Pulmonary artery endothelial cell (primary cell): ENCODE data around the gene APMAP. TPM values are rescaled to one million over a fixed set of nuclear protein-coding genes. Genes with fewer than 3 reads are reported as not detected.

ENCODE experiments used
- DNase-seq: peaks from one replicate; pipeline ENCODE4 v3.0.0-alpha.2; 2011; ENCODE audit warnings: low read depth, low spot score
- total RNA-seq: library from RNA; depleted of rRNA; stranded (reverse); fragments of >200 nt; gene quantifications from 2 replicates; pipeline ENCODE4 v1.2.3, GENCODE V29; 2014

The APMAP gene
- total RNA-seq, 1 donor from 2014 or later, result 134 TPM

DNA sequence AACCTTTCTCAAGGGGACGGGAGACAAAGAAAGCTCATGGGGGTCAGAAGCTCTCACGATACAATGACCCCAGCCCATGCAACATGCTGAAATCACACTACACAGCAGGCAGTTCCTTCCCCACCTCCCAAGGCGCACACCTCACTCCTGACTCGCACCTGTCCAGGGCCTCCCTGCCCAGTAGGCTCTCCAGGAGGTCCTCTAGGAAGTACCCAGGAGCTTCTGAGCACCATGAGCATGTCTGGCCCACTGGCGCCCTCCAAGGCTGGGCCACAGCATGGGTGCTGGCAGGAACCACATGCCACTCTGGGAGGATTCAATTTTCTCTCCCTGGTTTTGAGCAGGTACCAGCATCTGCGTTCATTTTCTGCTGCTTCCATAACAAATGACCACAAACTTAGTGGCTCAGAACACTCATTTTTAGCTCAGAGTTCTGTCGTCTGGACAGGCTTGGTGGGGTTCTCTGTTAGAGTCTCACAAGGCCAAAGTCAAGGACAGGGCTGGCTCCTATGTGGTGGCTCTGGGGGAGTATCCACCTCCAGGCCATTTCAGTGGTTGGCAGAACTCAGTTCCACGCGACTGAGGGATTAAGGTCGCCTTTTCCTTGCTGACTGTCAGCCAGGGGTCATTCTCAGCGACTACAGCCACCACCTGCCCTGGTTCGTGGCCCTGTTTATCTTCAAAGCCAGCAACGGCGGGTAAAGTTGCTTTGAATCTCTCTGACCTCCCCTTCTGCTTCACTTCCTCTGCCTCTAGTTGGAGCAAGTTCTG is 32.7 kb upstream of the APMAP start:
- no peak for DNase-seq

DNA sequence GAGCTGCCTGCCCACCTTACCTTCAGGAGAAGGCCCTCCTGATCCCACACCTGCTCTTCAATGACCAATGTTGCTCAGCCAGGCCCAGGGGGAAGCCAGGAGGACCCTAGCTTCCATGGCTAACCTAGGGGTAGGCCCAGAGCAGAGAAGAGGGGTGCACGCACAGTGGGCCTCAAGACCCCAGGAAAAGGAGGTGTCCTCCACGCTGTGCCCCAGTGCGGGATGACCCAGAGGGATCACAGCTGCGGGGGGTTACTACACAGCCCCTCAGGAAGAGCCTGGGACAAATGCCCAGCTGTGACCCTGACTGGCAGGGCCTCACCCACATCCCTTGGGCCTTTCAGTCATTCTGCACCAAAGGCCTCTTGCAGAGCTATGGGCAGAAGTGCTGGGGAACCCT is 31.6 kb upstream of the APMAP start:
- DNase-seq, result no peak

DNA sequence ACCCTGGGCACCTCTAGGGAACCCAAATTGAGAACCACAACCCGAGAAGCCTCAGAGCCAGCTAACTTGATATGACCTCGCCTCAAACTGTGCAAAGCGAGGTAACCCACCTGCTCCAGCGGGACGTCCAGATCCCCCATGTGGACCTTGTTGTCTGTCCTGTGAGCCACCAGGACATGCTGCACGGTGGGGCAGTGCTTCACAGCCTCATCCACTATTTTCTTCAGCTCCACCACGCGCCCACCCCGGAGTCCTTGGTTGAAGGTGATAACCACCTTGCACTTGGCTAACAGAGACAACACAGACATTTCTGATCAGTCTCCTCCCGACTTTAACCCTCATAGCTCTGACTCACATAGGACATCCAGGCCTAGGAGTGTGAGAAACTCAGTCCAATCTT is 30.8 kb upstream of the APMAP start:
- DNase-seq, result no peak

DNA sequence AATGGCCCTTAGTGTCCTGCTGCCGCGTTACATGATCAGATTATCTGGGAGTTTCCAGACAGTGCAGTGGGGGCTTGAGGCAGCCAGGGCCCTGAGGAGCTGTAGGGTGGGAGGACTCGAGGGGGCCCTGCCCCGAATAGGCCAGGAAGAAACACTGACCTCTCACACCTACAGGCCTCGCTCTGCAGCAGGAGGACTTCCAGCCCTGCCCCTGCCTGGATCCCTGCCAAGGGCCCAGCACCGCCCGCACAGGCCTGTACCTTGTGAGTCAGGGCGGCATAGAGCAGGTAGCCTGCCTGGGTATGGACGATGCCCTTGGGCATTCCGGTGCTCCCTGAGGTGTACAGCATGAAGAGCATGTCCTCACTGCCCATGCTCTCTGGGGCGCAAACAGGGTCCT is 30.1 kb upstream of the APMAP start:
- no peak for DNase-seq

DNA sequence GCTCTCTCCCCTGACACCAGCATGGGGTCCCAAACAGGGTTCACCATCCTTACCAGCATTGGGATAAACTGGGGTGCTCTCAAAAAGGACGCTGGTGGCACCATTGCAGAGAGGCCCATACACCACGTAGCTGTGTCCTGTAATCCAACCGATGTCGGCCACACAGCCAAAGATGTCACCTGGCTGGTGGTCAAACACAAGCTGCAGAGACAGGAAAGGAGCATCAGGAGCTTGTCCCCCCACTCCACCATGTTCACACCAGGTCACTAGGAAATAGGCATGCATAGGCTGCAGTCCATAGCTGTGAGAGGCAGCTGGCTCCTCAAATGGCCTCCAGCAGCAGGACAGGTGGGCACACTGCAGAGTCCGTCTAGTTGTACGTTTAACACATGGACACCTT is 28.8 kb upstream of the APMAP start:
- DNase-seq, result no peak

DNA sequence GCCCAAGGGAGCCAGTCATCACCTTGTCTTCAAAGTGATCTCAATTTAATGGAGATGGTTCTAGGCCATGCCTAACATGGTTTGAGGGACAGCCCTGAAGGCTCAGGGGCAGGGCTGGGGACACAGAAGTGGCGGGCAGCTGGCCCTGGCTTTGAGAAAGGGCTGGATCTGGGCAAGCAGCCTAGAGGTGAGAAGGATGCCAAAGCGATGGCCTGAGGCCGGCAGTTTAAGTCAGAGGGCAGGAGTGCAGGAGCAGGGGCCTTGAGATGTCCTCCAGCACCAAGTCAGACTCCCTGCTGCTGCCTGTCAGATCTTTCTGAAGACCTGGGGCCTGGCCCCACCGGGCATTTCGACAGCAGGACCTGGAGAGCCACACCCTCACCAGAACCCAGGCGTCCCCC is 28.4 kb upstream of the APMAP start:
- DNase-seq, result no peak

DNA sequence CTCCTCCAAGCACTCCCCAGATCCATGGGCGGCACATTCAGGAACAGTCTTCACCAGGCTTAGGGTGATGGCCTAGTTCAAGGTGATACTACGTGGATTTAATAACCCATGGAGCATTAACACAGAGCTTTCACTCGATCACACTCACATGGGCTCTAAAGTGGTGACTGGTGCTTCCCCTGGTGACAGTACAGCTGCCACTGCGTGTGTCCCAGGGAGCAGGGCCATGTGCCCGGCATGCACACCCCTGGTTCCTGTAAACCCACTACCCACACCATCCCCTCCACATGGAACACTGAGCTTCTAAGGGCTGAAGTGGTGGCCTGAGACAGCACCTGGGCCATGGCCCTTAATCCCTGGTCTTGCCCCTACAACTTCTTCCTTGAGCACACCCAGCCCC is 27.8 kb upstream of the APMAP start:
- DNase-seq, result no peak

DNA sequence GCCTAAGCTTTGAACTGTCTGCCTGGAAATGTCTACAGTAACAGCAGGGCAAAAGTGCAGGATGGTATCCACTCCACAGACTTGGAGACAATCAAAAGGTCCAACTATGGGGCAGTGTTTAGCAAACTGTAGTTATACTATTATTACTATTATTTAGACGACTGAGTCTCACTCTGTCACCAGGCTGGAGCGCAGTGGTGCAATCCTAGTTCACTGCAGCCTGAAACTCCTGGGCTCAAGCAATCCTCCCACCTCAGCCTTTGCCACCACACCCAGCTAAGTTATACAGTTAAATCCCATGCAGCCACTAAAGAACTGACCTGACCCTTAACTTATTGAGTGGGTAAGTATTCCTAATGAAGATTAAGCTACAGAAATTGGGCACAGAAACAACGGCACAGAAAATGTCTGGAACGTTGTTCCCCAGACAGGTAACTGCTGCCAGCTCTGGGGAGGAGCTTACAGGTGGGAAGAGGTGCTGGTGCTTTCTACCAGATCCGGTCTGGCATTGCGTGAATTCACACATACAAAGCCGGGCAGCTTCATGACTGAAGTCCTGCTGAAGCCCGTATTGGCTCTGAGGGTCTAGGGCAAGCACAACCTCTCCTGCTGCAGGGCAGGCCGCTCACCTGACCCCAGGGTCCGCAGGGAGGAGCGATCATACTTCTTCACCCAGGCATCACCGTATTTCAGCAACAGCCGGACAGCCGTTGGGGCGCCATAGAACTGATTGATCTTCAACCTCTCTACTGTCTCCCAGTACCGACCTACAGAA is 27.0 kb upstream of the APMAP start:
- no peak for DNase-seq

DNA sequence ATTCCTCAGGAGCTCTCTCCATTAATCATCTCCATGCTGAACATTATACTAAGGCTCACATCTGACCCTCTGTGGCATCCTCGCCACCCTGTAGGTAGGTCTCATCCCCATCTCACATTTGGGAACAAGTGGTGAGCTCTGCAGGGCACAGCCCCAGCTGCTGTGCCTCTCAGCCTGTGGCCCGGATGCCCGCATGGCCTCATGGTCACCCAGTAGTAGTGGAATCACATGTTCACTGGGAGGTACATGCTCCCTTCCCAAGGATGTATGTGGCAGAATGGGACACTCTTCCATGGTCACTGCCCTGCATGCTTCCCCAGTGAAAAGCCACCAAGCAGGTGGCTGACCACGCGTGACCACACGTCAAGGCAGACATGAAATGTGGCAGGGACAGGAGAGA is 26.3 kb upstream of the APMAP start:
- no peak for DNase-seq

DNA sequence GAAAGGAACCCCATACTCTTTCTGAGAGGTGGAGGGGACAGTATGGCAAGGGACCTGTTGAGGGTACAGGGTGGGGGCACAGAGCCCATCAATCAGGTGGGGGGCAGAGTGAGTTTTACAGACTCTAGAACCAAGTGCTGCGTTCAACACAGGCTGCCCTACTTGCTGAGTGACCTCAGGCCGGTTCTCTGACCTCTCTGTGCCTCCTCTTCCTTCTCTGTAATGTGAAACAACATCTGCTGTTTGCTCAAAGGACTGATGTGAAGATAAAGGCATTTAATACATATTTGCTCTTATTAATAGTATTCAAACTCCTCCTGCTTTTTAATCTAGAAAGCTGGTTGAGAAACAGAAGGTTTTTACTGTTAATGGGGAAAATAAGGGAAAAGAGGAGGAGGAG is 25.9 kb upstream of the APMAP start:
- no peak for DNase-seq

DNA sequence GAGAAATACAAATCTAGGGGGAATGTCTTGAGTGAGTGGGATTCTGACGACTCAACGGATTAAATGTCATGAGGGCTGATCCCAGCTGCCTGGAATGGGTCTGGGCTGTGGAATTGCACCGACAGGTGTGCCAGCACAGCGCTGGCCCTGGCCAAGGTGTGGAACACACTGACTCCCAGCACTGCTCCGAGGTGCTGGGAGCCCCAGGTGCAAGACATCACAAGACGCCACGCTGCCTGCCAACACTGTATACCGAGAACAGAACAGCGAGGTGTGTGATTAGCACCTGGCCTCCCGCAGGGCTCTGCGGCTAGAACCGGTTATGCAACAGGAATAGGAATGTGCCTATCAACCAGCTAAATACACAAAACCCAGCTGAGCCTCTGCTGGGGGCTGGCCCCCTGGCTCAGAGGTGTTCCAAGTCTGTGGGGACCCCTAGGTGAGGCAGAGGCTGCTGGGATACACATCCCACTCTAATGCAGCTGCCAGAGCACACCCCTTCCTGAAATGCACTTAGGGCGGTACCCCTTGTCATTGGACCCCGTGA is 24.8 kb upstream of the APMAP start:
- no peak for DNase-seq

DNA sequence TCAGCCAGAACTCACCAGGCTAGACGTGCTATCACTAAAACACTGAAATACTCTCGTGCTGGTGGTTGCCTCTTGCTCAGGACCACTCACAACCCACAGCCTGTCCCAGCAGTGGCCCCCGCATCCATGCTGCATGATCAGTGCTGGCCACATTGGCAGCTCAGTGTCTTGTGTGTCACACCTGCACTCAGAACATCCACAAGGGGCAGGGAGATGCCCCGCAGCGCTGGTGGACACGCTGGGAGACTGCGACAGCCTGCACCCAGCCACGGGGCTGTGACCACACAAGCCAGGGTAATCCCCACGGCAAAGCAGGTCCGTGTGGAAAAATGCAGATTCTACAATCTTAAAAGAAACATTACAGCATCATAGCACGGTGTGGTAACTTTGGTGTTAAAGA is 23.9 kb upstream of the APMAP start:
- no peak for DNase-seq

DNA sequence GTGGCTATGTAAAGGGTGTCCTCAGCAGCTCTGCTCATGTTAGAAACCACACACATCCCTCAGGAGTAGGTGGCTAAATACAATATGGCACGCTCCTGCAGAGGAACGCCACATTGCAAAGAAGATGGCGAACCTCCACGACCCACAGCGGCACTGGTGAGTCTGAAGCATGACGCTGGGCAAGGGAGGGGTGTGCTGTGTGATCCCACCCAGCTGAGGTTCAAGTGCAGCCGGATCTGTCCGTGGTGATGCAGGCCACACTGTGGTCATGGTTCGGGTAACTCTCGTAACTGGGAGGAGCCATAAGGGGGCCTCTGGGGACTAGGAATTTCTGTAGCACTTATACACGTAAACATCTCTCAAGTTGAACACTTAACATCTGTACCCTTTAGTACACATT is 23.4 kb upstream of the APMAP start:
- no peak for DNase-seq

DNA sequence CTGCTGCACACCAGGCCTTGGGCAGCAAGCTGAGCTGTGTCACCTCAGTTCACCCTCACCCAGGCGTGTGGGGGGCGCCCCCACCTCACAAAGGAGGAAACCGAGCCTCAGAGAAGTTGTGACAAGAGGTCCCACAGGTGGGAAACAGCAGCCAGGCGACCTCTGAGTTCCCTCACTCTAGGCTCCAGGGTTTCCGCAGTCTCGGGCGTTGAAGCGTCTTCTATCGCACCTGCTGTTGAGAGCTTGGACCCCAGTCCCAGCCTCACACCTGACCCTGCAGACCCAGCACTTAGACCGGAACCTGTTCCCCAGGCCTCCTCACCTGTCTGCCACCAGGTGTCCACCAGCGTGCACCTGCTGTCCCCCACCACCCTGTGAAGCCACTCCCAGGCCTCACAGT is 22.3 kb upstream of the APMAP start:
- DNase-seq, result no peak

DNA sequence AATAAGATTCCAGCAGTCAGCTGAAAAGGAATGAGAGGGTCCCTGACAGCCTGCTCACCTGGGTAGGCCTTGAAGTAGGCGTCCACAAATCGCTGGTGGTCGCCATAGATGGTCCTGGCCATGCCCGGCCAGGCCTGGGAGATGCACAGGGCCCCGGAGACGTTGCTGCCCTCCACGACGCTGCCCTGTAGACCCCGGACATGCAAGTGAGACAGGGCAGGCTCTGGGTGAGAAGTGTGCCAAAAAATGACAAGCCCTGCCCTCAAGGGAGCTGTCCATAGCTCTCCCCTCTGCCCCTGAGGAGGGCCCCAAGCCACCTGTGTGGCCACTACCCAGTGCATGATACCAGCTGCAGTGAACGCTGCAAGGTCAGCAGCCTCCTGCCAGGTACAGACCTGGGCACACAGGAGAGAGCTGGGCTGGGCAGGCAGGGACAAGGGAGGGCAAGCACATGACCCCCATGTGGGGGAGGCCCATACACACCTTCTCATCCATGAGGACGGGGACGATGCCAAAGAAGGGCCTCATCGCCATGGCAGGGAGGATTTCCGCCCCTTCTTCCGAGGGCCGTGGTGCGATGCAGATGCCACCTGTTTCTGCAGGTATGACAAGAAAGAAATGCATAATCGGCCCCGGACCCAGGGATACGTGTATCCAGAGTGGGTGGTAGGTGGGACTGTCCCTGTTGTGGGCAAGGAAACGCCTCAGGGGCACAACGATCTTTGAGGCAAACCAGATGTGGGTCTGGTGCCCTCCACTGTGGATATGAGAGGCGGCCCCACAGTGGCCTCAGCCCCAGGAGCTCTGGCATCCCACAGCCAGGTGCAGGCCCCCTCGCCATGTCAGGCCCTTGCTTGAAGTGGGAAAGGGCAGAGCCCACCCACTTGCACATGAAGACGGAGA is 21.2 kb upstream of the APMAP start:
- DNase-seq, result no peak

DNA sequence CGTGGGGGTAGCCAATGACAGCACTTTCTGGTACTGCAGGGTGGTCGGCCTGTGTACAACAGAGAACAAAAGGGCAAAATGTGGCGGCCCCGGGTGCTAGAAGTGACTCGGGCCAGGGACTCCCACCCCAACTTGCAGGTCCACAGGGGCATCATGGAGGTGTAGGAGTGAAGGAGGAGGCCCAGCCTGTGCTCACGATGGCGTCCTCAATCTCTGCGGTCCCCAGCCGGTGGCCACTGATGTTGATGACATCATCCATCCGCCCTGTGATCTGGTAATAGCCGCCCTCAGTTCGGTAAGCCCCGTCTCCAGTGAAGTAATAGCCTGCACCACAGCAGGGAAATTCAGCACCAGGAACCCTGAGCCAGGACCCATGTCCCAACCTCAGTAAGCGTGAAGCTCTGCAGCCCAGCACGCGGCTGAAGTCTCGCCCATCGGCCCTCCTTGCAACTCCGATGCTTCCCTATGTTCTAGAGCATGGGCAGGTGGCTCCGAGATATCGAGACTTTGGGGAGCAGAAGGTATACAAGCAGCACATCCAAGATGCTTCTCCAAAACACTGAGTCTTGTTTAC is 20.2 kb upstream of the APMAP start:
- DNase-seq, result no peak

DNA sequence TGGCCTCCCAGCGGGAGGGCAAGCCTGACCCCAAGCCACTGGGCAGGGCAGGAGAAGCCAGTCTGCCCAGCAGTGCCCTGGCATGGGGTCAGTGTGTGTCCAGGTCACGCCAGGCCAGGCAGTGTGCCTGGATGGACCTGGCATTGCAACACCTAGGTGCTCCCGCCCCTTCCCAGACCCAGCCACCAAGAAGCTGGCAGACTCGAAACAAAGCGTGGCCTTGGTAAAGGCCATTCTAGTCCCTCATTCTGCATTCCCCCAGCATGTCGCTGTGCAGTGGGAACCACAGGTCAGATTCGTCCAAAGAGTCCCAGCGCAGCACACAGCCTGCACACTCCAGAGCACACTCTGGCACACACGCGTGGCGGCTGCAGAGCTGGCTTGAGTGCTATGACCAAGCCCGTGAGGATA is 19.3 kb upstream of the APMAP start:
- DNase-seq, result no peak

DNA sequence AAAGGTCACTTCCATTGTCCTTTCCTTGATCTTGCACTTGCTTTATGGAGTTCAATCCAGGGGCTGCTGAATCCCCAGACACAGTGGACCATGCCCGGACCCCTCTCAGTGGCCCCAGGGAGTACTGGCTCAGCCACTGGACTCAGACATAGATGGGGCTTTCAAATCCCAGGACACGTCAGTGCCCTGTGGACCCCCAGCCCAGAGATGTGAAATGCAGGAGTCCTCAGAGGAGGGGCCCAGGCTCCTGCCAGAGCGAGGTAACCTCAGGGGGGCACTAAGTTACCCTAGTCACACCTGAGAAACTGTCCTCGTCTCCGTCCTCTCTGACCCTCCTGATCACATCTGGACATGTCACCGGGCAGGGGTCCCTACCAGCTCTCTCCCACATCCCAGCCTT is 18.7 kb upstream of the APMAP start:
- no peak for DNase-seq

DNA sequence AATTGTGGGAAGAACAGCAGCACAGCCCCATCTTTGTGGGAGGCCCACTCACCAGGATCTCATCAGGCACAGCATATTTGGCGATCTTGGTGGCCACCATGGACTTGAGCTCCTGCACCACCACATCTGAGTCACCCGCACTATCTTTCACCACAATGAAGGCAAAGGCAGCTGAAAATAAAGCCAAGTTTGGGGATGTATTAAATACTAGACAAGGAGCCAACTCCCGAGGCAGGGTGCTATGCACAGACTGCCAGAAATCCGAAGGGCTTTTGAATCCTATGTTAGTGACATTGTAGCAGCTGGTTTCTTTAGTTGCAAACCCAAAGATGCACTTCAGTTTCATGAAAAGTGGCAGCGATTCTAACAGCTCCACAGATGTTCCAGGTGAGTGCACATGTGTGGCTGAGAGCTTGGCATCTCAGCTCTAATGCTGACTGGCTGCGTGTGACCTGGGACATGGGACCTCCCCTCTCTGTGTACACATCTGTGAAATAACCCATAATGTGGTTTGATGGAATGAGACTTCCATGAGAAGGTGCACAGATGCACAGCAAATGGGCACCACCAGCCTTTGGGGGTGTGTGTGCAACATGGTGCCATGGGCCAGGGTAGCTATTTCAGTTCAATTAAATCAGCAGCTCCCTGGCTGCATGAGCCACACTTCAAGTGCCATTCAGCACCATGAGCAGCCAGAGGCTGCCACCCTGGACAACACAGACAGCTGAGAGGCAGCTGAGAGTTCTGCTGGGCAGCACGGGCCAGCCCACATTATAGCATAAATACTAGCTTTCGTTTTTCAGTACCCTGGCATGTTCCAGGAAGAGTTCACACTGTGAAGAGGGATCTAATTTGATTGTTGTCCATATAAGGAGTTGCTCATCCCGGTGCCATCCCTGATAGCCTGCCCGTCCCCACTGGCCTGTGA is 16.9 kb upstream of the APMAP start:
- DNase-seq, result no peak
